ENCODE measurements around the gene NASP.
"Not testable (repeated sequence)": the region's sequence is repeated elsewhere in the genome, so short reads cannot be mapped to it uniquely, and the experiment has no call there.

The NASP gene

GRCh38 chr1:45569571-45569961 lies 14.3 kb upstream of the NASP start:
- no peak for DNase-seq (ENCODE audit: low read depth)

- DNase-seq (ENCODE audit: low read depth), result peak; percentile 59
These were observed 13.8 kb upstream of the NASP start for GRCh38 chr1:45569962-45570581.

DNA sequence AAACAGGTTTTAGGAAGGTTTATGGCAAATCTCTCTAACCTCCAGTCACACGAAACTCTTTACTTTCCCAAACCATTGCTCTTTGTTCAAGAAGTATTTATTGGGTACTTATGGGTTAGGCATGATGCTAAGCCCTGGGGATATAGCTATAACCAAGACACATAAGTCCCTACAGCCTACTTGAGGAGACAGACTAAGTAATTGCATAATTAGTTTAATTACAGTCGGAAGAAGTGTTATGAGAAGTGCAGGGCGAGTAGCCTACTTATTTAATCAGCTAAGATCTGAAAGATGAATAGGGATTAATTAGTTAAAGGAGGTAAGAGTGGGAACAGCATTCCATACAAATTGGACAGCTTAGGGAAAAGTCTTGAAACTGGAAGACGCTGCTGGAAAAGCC lies 13.2 kb upstream of the NASP start:
- no peak for DNase-seq (ENCODE audit: low read depth)

DNA sequence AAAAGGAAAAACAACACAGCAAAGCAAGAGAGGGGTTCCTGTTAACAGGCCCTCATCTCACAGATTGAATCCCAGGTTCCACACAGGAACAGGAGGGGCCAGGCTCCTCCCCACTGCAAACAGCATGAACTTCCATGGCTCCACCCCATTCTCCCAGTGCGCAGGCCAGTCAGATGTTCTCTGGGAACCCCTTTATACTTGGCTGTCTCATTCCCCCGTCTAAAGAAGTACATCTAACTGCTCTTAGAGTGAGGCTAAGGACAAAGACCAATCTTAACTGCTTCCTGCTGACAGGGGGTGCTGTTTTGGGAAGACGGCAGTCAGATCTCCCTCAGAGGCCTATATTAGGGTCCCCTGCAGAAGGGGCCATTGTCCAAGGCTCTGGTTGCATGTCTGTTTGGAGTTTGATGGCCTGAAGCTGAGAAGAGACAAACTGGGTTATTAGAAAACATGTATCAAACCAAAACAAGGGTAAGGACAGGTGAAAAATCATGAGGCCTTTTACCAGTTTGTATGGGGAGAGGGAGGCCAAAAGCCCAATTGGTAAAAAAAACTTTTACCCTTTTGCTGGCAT lies 10.5 kb upstream of the NASP start:
- DNase-seq (ENCODE audit: low read depth), result no peak

DNA sequence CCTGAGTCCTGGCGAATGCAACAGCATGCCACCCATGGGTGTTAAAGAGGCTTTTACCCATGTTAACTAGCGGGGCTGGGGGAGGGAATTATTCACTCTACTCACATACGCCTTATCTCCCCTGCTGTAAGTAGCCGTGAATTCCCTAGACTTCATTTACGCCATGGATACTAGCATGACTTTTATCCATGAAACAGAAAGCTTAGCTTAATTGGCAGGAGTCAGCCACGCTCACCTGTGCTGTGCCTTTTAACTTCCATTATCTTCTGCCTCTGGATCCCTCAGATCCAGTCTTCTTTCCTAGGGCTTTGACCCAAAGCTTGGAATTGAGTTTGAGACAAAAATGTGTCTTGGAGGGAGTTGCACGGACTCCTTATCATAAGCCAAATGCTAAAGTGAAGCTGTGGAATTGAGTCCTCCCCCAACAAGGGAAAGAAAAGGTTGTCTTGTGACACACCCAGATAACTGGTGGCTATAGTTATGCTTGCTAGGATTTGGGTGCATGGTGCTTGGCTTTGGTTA lies 9.7 kb upstream of the NASP start:
- DNase-seq (ENCODE audit: low read depth), result no peak

DNA sequence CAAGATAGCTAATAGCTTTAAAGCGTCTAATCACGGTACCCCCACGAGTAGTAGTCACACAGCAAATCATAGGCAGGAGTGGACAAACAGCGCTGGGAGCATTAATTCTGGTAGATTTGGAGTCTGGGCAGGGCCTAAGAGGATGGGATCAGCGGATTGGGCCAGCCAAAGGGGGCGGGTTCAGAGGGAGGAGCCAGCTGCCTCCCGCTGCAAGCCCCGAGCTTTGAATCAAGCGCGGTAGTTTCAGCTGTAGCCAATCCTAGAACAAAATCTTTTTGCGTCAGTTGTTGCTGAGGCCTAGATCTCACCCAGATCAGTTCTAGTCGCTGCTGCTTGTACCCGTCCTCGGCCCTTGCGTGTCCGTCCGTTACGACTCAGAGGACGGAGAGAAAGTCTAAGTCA lies 576 bp upstream of the NASP start:
- peak; percentile 91 for DNase-seq (ENCODE audit: low read depth)

DNA sequence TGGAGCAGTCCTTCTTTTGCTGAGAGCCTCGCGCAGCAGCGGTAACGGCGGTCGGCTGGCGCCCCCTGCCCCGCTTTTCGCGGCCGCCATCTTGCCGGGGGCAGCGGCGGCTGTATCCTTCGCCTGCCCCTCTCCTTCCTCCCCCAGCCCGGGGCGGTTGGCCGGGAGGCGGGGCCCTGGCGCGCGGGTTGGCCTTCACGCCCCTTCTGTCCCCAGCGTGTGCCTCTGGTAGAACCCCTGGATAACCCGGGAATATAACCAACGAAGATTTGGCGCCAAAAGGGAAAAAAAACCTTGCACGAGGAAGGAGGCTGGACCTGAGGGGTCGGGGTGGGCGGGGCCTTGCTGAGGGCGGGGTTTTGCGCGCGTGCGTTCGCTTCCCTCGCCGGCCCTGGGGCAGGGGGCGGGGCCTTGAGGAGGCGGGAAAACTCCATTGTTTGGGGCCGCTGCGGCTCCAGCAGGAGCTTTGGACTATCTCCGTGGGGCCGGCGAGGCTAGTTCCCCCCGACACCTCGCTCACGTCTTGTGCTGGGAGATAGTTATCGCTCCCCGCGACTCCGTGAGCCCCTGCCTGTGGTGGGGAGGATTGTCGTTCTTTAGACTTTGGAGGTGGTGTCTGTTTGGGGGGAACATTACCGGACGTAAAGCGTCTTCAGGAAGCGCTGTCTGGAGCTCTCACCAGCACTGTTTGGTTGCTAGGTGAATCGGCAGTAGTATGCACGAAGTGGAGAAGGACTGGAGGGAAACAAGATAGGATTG lies 689 bp downstream of the NASP start:
- peak; percentile 84 for DNase-seq (ENCODE audit: low read depth)

DNA sequence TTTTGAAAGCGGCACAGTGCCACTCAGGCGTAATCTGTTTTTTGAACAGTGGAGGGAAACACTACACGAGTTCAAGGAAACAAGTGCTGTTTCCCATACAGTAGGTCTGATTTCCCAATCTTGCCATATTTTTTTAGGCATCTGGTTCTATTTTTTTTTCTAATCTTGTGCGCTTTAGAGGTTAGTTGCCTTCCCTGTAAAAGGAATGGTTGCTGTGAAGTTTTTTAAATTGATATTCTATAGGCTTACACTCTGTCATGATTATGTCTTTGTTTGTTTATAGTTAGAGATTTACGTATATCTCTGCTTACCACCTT lies 1.2 kb downstream of the NASP start:
- no peak for DNase-seq (ENCODE audit: low read depth)

DNA sequence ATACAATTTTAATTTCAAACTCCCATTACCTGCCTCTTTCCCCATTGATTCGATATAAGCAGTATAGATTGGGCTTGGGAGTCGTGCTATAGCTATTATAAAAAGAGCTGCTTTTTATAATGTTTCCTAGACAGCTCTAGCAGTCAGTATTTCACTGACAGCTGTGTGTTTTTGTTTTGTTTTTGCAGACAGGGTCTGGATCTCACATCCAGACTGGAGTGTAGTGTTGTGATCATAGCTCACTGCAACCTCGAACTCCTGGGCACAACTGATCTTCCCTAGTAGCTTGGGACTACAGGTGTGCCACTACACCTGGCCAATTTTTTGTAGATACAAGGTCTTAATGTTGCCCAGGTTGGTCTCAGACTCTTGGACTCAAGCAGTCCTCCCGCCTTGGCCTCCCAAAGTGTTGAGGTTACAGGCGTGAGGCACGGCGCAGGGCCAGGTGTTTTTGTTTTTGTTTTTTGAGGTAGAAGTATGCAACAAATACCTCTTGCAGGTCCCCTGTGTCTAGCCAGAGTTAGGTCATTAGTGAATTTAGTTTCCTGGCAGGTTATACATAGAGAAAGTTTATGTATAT lies 1.7 kb downstream of the NASP start:
- no peak for DNase-seq (ENCODE audit: low read depth)

DNA sequence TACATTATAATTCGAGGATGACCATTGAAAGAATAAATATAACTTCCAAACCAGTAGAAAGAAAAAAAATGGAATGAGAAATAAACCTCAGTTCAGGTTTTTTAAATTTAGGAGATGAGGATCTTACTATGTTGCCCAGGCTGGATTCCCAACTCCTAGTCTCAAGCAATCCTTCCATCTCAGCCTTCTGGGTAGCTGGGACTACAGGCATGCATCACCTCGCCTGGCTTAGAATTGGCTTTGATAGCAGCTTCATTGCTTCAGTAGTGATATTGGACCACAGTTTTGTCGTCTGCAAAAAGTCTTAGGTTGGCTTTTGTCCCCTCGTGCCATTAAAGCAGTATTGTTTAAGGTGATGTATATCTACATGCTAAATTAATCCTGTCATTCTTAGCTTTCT lies 2.9 kb downstream of the NASP start:
- DNase-seq (ENCODE audit: low read depth), result no peak

GRCh38 chr1:45589861-45590260 lies 6.0 kb downstream of the NASP start:
- DNase-seq (ENCODE audit: low read depth), result no peak

DNA sequence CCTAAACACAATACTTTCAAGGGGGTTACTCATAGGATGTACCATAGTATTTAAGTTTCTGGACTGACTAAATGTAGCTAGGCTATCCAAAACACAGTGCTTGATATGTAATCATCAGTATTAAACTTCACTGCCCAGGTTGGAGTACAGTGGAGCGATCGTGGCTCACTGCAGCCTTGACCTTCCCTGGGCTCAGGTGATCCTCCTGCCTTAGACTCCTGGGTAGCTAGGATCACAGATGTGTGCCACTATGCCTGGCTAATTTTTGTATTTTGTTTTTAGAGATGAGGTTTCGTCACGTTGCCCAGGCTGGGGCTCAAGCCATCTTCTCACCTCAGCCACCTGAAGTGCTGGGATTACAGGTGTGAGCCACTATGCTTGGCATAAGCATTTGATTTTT lies 10.6 kb downstream of the NASP start:
- no peak for DNase-seq (ENCODE audit: low read depth)

GRCh38 chr1:45596765-45597164 lies 12.9 kb downstream of the NASP start:
- not testable (repeated sequence) for DNase-seq (ENCODE audit: low read depth)

DNA sequence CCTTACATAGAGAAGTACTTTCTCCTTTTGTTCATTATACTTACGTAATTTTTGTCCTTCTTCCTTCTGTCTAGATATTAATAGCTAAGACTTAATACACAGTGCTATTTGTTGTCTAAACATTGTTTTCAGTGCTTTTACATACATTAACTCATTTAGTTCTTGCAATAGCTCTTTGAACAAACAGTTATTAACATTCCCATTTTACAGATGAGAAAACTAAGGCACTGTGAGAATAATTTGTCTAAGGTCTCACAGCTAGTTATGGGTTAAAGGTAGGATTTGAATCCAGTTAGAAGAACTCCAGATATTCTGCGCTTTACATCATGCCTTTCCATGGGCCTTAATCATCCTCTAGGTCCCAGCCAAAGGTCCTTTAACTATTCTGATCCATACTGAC lies 20.4 kb downstream of the NASP start:
- no peak for DNase-seq (ENCODE audit: low read depth)

GRCh38 chr1:45607404-45608074 lies 23.7 kb downstream of the NASP start:
- no peak for DNase-seq (ENCODE audit: low read depth)

- DNase-seq (ENCODE audit: low read depth), result no peak
These were observed 24.6 kb downstream of the NASP start for GRCh38 chr1:45608175-45609156.

- DNase-seq (ENCODE audit: low read depth), result no peak
These were observed 26.9 kb downstream of the NASP start for GRCh38 chr1:45610589-45611226.

DNA sequence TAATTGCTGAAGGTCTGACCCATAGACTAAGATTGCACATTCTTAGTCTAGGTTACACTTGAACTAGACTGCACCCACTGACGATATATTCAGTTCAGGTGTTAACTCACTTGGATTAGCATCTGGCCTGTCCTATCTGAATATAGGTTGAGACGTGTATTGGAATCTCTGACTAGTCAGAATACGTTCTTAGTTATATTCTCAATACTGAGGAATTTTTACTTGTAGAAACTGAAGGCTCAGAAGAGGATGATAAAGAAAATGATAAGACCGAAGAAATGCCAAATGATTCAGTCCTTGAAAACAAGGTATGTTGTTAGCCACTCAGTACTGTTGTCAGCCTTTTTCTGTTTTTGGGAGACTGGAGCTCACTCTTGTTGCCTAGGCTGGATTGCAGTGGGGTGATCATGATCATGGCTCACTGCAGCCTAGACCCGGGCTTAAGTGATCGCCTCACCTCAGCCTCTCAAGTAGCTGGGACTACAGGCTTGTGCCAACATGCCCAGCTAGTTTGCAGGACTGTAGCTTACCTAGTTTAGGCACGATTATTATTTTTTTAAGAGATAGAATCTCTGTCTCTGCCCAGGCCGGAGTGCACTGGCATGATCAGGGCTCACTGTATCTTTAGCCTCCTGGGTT lies 29.2 kb downstream of the NASP start:
- no peak for DNase-seq (ENCODE audit: low read depth)

DNA sequence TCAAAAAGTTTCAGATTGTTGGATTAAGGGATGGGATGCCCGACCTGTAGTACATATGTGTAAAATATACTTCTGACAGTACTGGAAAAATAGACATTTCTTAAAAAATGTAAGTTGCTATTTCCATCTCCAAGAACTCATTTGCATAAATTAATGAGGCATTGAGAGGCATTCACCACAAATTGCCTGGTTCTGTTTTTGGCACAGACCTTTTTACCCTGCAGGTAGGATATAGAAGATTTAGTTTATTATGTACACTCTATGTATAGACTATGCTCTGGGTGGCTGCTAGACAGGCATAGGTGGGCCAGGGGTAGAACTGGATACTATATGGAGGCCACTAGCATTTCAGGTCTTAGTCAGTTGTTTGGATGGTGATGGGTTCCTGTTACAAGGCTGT lies 32.0 kb downstream of the NASP start:
- DNase-seq (ENCODE audit: low read depth), result no peak

DNA sequence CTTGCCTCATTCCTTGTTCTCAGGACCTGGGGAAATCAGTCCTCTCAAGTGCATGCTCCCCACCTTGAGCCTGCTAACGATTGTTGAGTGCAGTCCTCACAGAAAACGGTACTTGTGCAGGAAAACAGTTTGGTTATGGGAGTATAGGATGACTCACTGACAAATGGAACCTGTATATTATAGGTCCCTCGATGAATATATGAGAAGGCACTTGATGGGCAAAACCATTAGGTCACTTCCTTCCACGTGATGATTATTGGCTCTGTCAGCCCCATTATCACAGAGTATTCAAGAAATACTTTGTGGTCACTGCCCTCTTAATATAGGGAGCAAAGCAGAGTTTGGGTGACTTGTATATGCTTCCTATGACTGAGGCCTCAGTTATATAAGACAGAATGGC lies 33.8 kb downstream of the NASP start:
- no peak for DNase-seq (ENCODE audit: low read depth)

All from T follicular helper cell (primary cell).